ENCODE results near the gene NTNG1.

GRCh38 chr1:107264007-107264406 lies 123.2 kb downstream of the NTNG1 start:
- no peak for TF ChIP-seq ATF3 (IDR thresholded peaks at IDR 0.05; ENCODE audit: borderline replicate concordance, extremely low read depth, low read depth, low read length)
- no peak for TF ChIP-seq ZNF274 (IDR thresholded peaks at IDR 0.05; ENCODE audit: insufficient read depth, insufficient read length)
- no peak for TF ChIP-seq JUND (IDR thresholded peaks at IDR 0.05; ENCODE audit: low read depth, low read length)
- no peak for TF ChIP-seq BACH1 (IDR thresholded peaks at IDR 0.05; ENCODE audit: borderline replicate concordance)
- TF ChIP-seq CTCF (IDR thresholded peaks at IDR 0.05 in 2 of 3, conservative IDR thresholded peaks at IDR 0.05 in 1 of 3; ENCODE audit: control insufficient read depth in 2 of 3, extremely low read depth in 1 of 3, insufficient read depth in 1 of 3, low read depth in 3 of 3, low read length in 3 of 3) = no peak
- no peak for TF ChIP-seq MAX (IDR thresholded peaks at IDR 0.05; ENCODE audit: low read depth, low read length)
- no peak for TF ChIP-seq EZH2 (IDR thresholded peaks at IDR 0.05; ENCODE audit: borderline replicate concordance, control insufficient read depth, low read depth, low read length)
